Activated T-cell treated with anti-CD3 and anti-CD28 coated beads, Interleukin-2, amount 50 U/mL, for 4 hours (primary cell): ENCODE results near the gene PPP1R15A. TPM values are rescaled to one million over a fixed set of nuclear protein-coding genes. Genes with fewer than 3 reads are reported as not detected.
A peak's percentile ranks its signal among the peaks of the same experiment; 100 is the strongest.
"Not testable (repeated sequence)": the region's sequence is repeated elsewhere in the genome, so short reads cannot be mapped to it uniquely, and the experiment has no call there.

Experiments used
- ATAC-seq, 2 donors: fragments of 200-7000 bp; cut with Tn5 transposase; one replicate each; pipeline ENCODE4 v1.10.0; 2021
- DNase-seq: peaks from one replicate; pipeline ENCODE4 v3.0.0-alpha.2; 2020
- H3K27me3 Mint-ChIP-seq: one replicate; pipeline ENCODE4 v1.8.0; 2021; ENCODE audit warnings: low read depth, mixed read lengths
- H3K36me3 Mint-ChIP-seq: one replicate; pipeline ENCODE4 v1.8.0; 2022; ENCODE audit warnings: mixed read lengths; ENCODE audit not compliant: insufficient read depth
- H3K4me1 Mint-ChIP-seq: one replicate; pipeline ENCODE4 v1.8.0; 2021; ENCODE audit warnings: low read depth, mixed read lengths
- H3K4me3 Mint-ChIP-seq: one replicate; pipeline ENCODE4 v1.8.0; 2021; ENCODE audit warnings: mild to moderate bottlenecking, moderate library complexity, mixed read lengths
- H3K9me3 Mint-ChIP-seq: one replicate; pipeline ENCODE4 v1.8.0; 2021; ENCODE audit warnings: mixed read lengths
- total RNA-seq, 3 donors: library from RNA; stranded (reverse); gene quantifications; one replicate each; pipeline ENCODE4 v1.2.1, GENCODE V29; 2021

PPP1R15A gene
- total RNA-seq, 3 donors from 2014 or later, result 76.0 to 134 (median 110) TPM

DNA sequence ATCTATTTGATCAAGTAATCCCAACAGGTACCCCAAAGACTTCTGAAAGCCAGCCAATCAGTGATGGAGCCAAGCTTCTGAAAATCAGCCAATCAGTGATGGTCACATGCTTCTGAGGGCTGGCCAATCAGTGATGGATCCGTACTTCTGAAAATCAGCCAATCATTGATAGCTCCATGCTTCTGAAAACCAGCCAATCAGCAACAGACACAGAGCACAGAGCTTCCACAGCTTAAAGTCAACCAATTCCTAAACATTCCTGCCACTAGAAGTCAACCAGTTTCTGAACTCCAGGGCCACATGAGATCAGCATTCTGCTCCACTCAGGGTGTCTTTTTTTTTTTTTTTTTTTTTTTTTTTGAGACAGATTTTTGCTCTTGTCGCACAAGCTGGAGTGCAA, 27.7 kb upstream of the PPP1R15A start:
- Mint-ChIP-seq H3K36me3 (no peaks in the 10 kb centered on the region), H3K4me3 (no peak overlapping the region)

GRCh38 chr19:48845384-48845783, 26.8 kb upstream of the PPP1R15A start:
- no peaks in the 10 kb centered on the region for H3K4me1 Mint-ChIP-seq
- no peak overlapping the region for H3K4me3 Mint-ChIP-seq
- no peaks in the 10 kb centered on the region for H3K27me3 Mint-ChIP-seq
- no peak for DNase-seq
- H3K36me3 Mint-ChIP-seq, result no peaks in the 10 kb centered on the region
- no peak for ATAC-seq
- no peaks in the 10 kb centered on the region for H3K9me3 Mint-ChIP-seq

More for the DNA sequence above, 27.7 kb upstream of the PPP1R15A start:
- DNase-seq (no peak), ATAC-seq (no peak)
- Mint-ChIP-seq H3K27me3 (no peaks in the 10 kb centered on the region), H3K4me1 (no peaks in the 10 kb centered on the region), H3K9me3 (no peaks in the 10 kb centered on the region)

DNA sequence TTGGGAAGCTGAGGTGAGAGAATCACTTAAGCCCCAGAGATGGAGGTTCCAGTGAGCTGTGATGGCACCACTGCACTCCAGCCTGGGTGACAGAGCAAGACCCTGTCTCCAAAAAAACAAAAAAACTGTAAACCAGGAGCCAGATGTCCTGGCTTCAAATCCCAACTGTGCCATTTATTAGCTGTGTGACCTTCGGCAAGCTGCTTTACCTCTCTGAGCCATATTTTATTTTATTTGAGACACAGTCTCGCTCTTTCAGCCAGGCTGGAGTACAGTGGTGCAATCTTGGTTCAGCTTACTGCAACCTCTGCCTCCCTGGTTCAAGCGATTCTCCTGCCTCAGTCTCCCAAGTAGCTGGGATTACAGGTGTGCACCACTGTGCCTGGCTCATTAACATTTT, 25.6 kb upstream of the PPP1R15A start:
- ATAC-seq, H3K36me3 Mint-ChIP-seq, DNase-seq, H3K9me3 Mint-ChIP-seq, H3K27me3 Mint-ChIP-seq, H3K4me1 Mint-ChIP-seq, H3K4me3 Mint-ChIP-seq: not testable (repeated sequence)

- DNase-seq, result no peak
- no peak for ATAC-seq
- no peak overlapping the region for H3K4me3 Mint-ChIP-seq
- H3K27me3 Mint-ChIP-seq, result no peaks in the 10 kb centered on the region
- no peaks in the 10 kb centered on the region for H3K36me3 Mint-ChIP-seq
- H3K4me1 Mint-ChIP-seq, result no peaks in the 10 kb centered on the region
- no peaks in the 10 kb centered on the region for H3K9me3 Mint-ChIP-seq
Measured at GRCh38 chr19:48852292-48852691, 19.9 kb upstream of the PPP1R15A start.

DNA sequence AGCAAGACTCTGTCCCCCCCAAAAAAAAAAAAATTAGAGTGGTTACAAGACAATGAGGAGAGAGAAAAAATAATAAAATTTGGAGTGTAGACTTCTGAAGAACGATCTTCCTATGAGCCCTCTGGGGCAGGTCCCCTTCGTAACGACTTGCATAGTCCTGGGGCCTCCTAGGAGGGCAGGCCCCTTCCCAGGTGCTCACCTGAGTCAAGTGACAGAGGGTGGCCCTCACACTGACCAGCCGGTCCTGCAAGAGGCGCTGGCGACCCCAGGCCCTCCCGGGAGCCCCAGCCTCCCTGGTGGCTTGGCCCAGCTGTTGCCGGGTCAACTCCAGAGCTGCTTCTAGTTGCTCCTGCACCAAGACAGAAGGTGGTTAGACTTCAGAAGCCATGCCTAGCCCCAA, 18.7 kb upstream of the PPP1R15A start:
- no peaks in the 10 kb centered on the region for H3K9me3 Mint-ChIP-seq
- no peak overlapping the region for H3K4me3 Mint-ChIP-seq
- no peaks in the 10 kb centered on the region for H3K27me3 Mint-ChIP-seq
- ATAC-seq (no peak), DNase-seq (no peak)
- no peaks in the 10 kb centered on the region for H3K4me1 Mint-ChIP-seq
- H3K36me3 Mint-ChIP-seq, result no peaks in the 10 kb centered on the region

DNA sequence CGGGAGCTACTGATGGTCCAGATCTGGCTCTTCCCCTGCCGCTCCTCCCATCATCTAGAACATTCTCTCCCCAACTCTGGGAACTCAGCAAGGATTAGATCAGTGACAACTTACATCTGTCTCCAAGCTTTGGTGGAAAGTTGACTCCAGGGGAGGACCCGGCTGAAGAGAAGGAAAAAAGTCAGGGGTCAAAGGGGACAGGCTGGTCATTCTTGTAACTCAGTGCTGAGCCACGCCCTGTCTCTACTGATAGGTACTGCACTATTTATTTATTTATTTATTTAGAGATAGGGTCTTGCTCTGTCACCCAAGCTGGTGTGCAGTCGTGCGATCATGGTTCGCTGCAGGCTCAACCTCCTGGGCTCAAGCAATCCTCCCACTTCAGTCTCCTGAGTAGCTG, 18.1 kb upstream of the PPP1R15A start:
- no peaks in the 10 kb centered on the region for H3K36me3 Mint-ChIP-seq
- peaks cover 2% of the 10 kb centered on the region for H3K4me1 Mint-ChIP-seq
- H3K4me3 Mint-ChIP-seq, result no peak overlapping the region
- DNase-seq (no peak), ATAC-seq (no peak)
- H3K27me3 Mint-ChIP-seq, result no peaks in the 10 kb centered on the region
- H3K9me3 Mint-ChIP-seq, result no peaks in the 10 kb centered on the region

- Mint-ChIP-seq H3K4me3 (no peak overlapping the region), H3K36me3 (no peaks in the 10 kb centered on the region), H3K27me3 (no peaks in the 10 kb centered on the region), H3K9me3 (no peaks in the 10 kb centered on the region), H3K4me1 (peaks cover 4% of the 10 kb centered on the region)
- no peak for DNase-seq
- ATAC-seq, result no peak
Measured at GRCh38 chr19:48856921-48857320, 15.3 kb upstream of the PPP1R15A start.

DNA sequence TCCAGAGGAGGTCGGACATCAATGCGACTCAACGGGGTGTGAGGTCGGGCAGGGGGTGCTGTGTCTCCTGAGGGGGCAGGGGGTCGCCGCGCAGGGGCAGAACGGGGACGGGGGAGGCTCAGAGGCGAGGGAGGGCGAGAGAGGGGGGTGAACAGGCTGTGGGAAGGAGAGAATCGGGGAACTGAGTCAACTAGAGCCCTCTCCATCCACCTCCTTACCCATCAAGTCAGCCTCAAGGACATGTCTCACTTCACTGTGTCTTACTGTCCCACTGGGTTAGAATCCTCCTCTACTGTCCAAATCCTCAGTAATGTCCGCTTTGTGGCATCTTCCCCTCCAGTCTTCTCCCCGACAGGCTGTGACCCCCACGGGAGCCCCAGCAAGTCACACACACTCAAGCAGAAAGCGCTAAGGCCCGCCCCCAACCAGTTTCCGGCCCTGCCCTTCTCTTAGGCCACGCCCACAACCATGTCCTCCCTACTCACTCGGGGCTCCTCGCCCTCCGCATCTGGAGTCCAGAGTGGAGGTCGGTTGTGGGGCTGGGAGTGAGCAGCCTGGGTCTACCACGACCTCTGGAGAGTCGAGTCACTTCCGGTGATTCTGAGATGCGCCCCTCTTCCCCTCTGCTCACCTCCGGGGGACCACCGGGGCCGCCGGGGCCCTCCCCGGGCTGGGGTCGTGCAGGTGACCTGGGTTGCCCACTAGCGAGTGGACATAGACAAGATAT, 13.1 kb upstream of the PPP1R15A start:
- ATAC-seq (peak; percentile 94 to 95), DNase-seq (peak; percentile 75)
- Mint-ChIP-seq H3K9me3 (no peaks in the 10 kb centered on the region), H3K27me3 (no peaks in the 10 kb centered on the region), H3K4me1 (peaks cover 4% of the 10 kb centered on the region), H3K36me3 (no peaks in the 10 kb centered on the region), H3K4me3 (peak overlapping the region; percentile 89)

DNA sequence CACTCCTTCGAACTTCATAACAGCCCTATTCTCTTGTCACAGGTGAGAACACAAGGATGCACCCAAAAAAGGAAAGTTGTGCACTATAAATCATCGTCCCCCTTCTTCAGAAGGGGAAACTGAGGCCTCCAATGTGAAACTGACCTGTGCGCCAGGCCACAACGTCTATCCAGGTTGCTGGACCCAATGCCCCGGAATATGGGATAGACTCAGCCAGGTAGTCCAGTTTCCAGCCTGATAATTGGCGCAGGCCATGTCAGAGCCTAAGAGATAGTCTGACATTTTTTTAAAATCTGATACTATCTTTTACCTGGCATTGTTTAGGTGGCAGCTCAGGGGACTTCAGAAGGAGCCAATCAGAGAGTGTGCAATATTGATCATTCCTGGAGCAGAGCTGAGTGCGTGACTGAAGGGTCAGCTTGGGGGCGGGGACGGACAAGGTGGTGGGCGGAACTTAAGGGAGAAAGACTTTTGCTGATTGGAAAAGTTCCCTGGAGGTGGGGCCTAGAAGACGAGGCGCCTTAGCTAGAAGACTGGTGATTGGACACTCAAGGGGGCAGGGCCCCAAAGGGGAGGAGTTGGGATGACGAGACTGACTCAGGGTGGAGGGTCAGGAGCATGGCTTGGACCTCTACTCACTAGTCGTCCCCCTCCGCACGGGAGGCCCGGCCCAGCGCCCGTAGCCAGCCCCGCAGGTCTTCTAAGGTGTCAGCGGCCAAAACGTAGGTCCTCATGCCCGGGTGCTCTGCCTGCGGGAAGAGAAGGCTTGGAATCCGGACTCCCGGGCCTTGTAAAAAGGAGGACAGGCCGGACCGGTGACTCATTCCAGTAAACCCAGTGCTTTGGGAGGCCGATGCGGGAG, 12.3 kb upstream of the PPP1R15A start:
- Mint-ChIP-seq H3K4me1 (peaks cover 4% of the 10 kb centered on the region), H3K4me3 (peak overlapping the region; percentile 4), H3K9me3 (no peaks in the 10 kb centered on the region), H3K27me3 (no peaks in the 10 kb centered on the region), H3K36me3 (no peaks in the 10 kb centered on the region)
- ATAC-seq (no peak), DNase-seq (no peak)

- peaks cover 4% of the 10 kb centered on the region for H3K4me1 Mint-ChIP-seq
- H3K27me3 Mint-ChIP-seq, result peaks cover under 1% of the 10 kb centered on the region
- no peaks in the 10 kb centered on the region for H3K9me3 Mint-ChIP-seq
- DNase-seq, result no peak
- H3K36me3 Mint-ChIP-seq, result no peaks in the 10 kb centered on the region
- H3K4me3 Mint-ChIP-seq, result no peak overlapping the region
- no peak for ATAC-seq
Measured at GRCh38 chr19:48861313-48861712, 10.9 kb upstream of the PPP1R15A start.

DNA sequence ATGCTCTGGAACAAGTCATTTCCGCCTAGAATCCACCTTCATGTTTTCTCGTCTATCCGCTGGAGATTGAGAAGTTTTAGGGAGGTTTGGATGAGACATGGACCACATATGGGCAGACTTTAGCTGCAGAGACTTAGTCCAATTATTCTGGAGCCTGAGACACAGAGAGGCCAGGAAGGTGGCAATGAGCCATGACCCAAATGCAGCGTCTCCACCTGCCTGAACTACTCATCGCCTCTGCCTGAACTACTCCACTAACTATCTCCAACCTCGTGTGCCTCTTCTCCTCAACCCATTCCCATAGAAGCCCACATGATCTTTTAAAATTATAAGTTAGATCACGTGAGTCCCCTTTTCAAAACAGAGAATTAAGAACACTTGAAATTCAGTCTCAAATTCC, 9.4 kb upstream of the PPP1R15A start:
- Mint-ChIP-seq H3K4me1 (peaks cover 4% of the 10 kb centered on the region), H3K27me3 (peaks cover 2% of the 10 kb centered on the region), H3K9me3 (no peaks in the 10 kb centered on the region), H3K4me3 (no peak overlapping the region), H3K36me3 (no peaks in the 10 kb centered on the region)
- no peak for ATAC-seq
- DNase-seq, result no peak

GRCh38 chr19:48866692-48867091, 5.5 kb upstream of the PPP1R15A start:
- Mint-ChIP-seq H3K4me3 (no peak overlapping the region), H3K9me3 (no peaks in the 10 kb centered on the region), H3K27me3 (peaks cover 2% of the 10 kb centered on the region), H3K36me3 (no peaks in the 10 kb centered on the region), H3K4me1 (no peaks in the 10 kb centered on the region)
- ATAC-seq, result no peak
- no peak for DNase-seq

- no peaks in the 10 kb centered on the region for H3K9me3 Mint-ChIP-seq
- DNase-seq, result no peak
- ATAC-seq, result no peak
- H3K27me3 Mint-ChIP-seq, result peaks cover 2% of the 10 kb centered on the region
- H3K4me3 Mint-ChIP-seq, result no peak overlapping the region
- H3K36me3 Mint-ChIP-seq, result no peaks in the 10 kb centered on the region
- H3K4me1 Mint-ChIP-seq, result peaks cover 1% of the 10 kb centered on the region
Measured at GRCh38 chr19:48867123-48867745, 5.0 kb upstream of the PPP1R15A start.

DNA sequence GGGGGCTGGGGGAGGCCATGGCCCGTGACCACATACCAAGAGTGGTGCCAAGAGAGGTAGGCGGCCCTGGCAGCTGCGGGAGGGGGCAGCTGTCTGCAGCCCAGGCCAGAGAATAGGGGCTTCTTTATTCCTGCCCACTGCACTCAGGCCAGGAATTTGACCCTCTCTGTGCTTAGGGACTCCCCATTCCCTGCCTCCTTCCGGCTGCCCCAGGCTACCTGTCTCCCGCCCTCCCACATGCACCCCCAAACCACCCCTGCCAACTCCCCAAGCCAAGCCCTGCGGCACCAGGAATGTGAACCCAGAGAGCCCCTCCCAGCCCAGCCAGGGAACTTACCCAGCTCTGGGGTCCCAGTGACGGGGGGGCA, 4.5 kb upstream of the PPP1R15A start:
- no peak overlapping the region for H3K4me3 Mint-ChIP-seq
- ATAC-seq (no peak), DNase-seq (no peak)
- H3K27me3 Mint-ChIP-seq, result peaks cover 2% of the 10 kb centered on the region
- H3K9me3 Mint-ChIP-seq, result no peaks in the 10 kb centered on the region
- H3K4me1 Mint-ChIP-seq, result peaks cover 1% of the 10 kb centered on the region
- H3K36me3 Mint-ChIP-seq, result peaks cover 1% of the 10 kb centered on the region
